Stimulated activated naive CD4-positive, alpha-beta T cell treated with Interleukin-2 at 50 U/mL for 16 hours (primary cell): Measurements from ENCODE around the gene TPM2.
"Not testable (repeated sequence)": the region's sequence is repeated elsewhere in the genome, so short reads cannot be mapped to it uniquely, and the experiment has no call there.

ENCODE experiments used
- DNase-seq: peaks from one replicate; lab custom pipeline; 2025; lab: John Stamatoyannopoulos, UW

TPM2 gene

GRCh38 chr9:35653611-35654010, 36.1 kb downstream of the TPM2 start:
- no peak for DNase-seq

GRCh38 chr9:35652829-35653209, 36.9 kb downstream of the TPM2 start:
- no peak for DNase-seq

GRCh38 chr9:35651956-35652828, 37.5 kb downstream of the TPM2 start:
- no peak for DNase-seq

GRCh38 chr9:35650341-35651158, 39.2 kb downstream of the TPM2 start, which contains the start of gene SIT1:
SIT1 (minus strand) TSS chr9:35650931; CDS start chr9:35650853, 78 bp downstream.
- DNase-seq: no peak

- peak; percentile 36 for DNase-seq
Measured at GRCh38 chr9:35649431-35650340, 40.0 kb downstream of the TPM2 start.

- DNase-seq: peak; percentile 86
Measured at GRCh38 chr9:35646533-35647265, 43.0 kb downstream of the TPM2 start.

- DNase-seq: no peak
Measured at GRCh38 chr9:35646153-35646532, 43.6 kb downstream of the TPM2 start.

- not testable (repeated sequence) for DNase-seq
Measured at GRCh38 chr9:35645736-35646135, 44.0 kb downstream of the TPM2 start.

- DNase-seq: no peak
Measured at GRCh38 chr9:35643046-35643445, 46.7 kb downstream of the TPM2 start.

GRCh38 chr9:35641478-35641877, 48.2 kb downstream of the TPM2 start:
- not testable (repeated sequence) for DNase-seq

GRCh38 chr9:35640431-35640830, 49.3 kb downstream of the TPM2 start:
- DNase-seq: not testable (repeated sequence)

GRCh38 chr9:35639631-35640030, 50.1 kb downstream of the TPM2 start:
- DNase-seq: no peak

GRCh38 chr9:35639225-35639624, 50.5 kb downstream of the TPM2 start:
- DNase-seq: not testable (repeated sequence)

GRCh38 chr9:35638751-35639150, 51.0 kb downstream of the TPM2 start:
- not testable (repeated sequence) for DNase-seq

- DNase-seq: not testable (repeated sequence)
Measured at GRCh38 chr9:35637427-35637955, 52.2 kb downstream of the TPM2 start.

- DNase-seq: not testable (repeated sequence)
Measured at GRCh38 chr9:35636877-35637246, 52.9 kb downstream of the TPM2 start.

- DNase-seq: no peak
Measured at GRCh38 chr9:35636135-35636876, 53.4 kb downstream of the TPM2 start.

GRCh38 chr9:35635730-35636129, 54.0 kb downstream of the TPM2 start:
- DNase-seq: no peak
